Pulmonary artery endothelial cell (primary cell): ENCODE results near the gene TJP3. TPM values are rescaled to one million over a fixed set of nuclear protein-coding genes. Genes with fewer than 3 reads are reported as not detected.
"Not testable (repeated sequence)": the region's sequence is repeated elsewhere in the genome, so short reads cannot be mapped to it uniquely, and the experiment has no call there.

Source experiments
- DNase-seq: peaks from one replicate; pipeline ENCODE4 v3.0.0-alpha.2; 2011; ENCODE audit warnings: low read depth, low spot score
- total RNA-seq: library from RNA; depleted of rRNA; stranded (reverse); fragments of >200 nt; gene quantifications from 2 replicates; pipeline ENCODE4 v1.2.3, GENCODE V29; 2014

Gene TJP3
- not detected in 2 replicates for total RNA-seq

- no peak for DNase-seq
Measured at GRCh38 chr19:3708207-3708931, at the start of gene TJP3. TSS of gene TJP3 (plus strand) at chr19:3708384. CDS start at chr19:3728433, 20,049 bp downstream.

GRCh38 chr19:3658870-3659745 lies 49.1 kb upstream of the TJP3 start:
- no peak for DNase-seq

- DNase-seq: no peak
Measured at GRCh38 chr19:3659746-3660112, 48.5 kb upstream of the TJP3 start.

GRCh38 chr19:3660493-3661219 lies 47.5 kb upstream of the TJP3 start:
- DNase-seq: no peak

GRCh38 chr19:3661284-3662238 lies 46.6 kb upstream of the TJP3 start:
- no peak for DNase-seq

- no peak for DNase-seq
Measured at GRCh38 chr19:3663838-3664237, 44.3 kb upstream of the TJP3 start.

GRCh38 chr19:3664879-3665642 lies 43.1 kb upstream of the TJP3 start:
- no peak for DNase-seq

GRCh38 chr19:3665681-3666544 lies 42.3 kb upstream of the TJP3 start:
- no peak for DNase-seq

GRCh38 chr19:3666545-3666856 lies 41.7 kb upstream of the TJP3 start:
- DNase-seq: not testable (repeated sequence)

GRCh38 chr19:3667037-3667638 lies 41.0 kb upstream of the TJP3 start:
- no peak for DNase-seq

- DNase-seq: no peak
Measured at GRCh38 chr19:3667766-3668165, 40.4 kb upstream of the TJP3 start.

GRCh38 chr19:3668331-3669081 lies 39.7 kb upstream of the TJP3 start:
- no peak for DNase-seq

GRCh38 chr19:3669082-3669946 lies 38.9 kb upstream of the TJP3 start:
- no peak for DNase-seq

- DNase-seq: peak; percentile 70
Measured at GRCh38 chr19:3669947-3670795, 38.0 kb upstream of the TJP3 start.

- DNase-seq: peak; percentile 50
Measured at GRCh38 chr19:3670796-3671679, 37.1 kb upstream of the TJP3 start.
